Measurements from ENCODE around the gene PLEKHG5. TPM values are rescaled to one million over a fixed set of nuclear protein-coding genes. Genes with fewer than 3 reads are reported as not detected.

PLEKHG5 gene
- total and polyA plus RNA-seq, 10 of the 15 experiments (the other 5 are each of a cell fraction or from before 2014, with no cell fraction given): 0.04 to 1.1 (median 0.18) TPM; not detected in 1

DNA sequence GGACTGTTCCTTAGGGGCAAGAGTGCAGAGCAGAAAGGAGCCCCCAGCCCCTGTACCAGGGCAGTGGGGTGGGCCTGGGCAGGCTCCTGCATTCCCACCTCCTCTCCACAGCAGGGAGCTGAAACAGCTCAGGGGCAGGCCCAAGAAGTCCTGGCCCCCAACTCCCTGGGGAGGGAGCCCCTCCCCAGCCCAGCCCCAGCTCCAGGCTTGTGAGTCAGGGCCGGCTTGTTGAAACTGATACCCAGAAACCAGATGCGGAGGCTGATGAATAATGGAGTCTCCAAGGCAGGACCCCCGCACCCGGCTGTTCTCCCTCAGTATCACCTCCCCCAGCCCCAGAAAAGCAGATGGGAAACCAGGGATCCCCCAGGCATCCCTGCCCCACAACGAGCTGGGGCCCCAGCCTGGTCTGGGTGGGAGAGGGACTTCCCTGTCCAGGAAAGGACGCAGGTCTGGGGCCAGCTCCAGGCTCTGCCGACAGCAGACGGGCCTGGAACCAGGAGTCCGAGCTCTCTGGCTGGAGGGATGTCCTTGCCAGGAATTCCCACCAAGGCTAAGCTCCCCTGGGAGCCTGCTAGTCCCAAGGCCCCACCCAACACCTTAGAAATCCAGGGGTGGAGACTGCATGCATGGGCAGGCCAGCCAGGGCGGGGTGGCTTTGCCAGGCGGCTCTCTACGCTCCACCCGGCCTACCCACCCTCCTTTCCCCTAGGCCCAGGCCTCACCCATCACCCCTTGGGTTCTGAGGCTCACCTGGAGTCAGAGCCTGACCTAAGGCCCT lies 2.7 kb downstream of the PLEKHG5 start (continued):
- TF ChIP-seq, protein P1, sequence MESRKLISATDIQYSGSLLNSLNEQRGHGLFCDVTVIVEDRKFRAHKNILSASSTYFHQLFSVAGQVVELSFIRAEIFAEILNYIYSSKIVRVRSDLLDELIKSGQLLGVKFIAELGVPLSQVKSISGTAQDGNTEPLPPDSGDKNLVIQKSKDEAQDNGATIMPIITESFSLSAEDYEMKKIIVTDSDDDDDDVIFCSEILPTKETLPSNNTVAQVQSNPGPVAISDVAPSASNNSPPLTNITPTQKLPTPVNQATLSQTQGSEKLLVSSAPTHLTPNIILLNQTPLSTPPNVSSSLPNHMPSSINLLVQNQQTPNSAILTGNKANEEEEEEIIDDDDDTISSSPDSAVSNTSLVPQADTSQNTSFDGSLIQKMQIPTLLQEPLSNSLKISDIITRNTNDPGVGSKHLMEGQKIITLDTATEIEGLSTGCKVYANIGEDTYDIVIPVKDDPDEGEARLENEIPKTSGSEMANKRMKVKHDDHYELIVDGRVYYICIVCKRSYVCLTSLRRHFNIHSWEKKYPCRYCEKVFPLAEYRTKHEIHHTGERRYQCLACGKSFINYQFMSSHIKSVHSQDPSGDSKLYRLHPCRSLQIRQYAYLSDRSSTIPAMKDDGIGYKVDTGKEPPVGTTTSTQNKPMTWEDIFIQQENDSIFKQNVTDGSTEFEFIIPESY (IDR thresholded peaks at IDR 0.05): no peak
- TF ChIP-seq ZNF274 (IDR thresholded peaks at IDR 0.05; ENCODE audit: insufficient read depth, insufficient read length): no peak
- no peak for TF ChIP-seq IKZF2 (IDR thresholded peaks at IDR 0.05)
- TF ChIP-seq STAT1 (conservative IDR thresholded peaks at IDR 0.05): no peak
- no peak for TF ChIP-seq CBX3 (IDR thresholded peaks at IDR 0.05; ENCODE audit: borderline replicate concordance, low read depth)
- TF ChIP-seq CREB1 (IDR thresholded peaks at IDR 0.05; ENCODE audit: low read depth): no peak

DNA sequence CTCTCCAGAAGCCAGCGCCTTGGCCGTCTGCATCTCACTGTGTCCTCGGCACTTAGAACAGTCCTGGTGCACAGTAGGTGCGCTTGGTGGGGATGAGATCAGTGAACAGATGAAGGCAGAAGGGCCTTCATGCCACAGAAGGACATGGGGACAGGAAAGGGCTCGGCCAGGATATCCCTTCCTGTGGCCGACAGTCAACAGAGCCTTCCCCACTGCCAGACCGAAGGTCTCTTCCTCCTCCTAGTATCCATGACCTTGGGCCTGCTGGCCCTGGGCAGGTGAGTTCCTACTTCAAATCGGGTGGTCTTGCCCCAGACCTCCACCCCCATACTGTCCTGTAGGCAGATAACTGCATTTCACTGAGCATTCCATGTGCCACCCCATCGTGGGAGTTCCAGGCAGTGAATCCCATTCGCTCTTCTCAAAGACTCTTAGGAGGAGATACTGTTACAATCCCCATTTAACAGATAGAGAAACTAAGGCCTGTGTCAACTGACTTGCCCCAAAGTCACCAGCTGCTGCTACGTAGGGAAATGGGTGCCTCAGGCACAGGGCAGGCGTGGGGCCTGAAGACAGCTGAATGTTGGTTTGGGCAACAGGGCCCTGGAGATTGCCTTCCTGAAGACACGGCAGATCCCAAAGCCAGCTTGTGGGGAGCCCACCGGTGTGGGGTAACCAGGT lies 3.5 kb downstream of the PLEKHG5 start:
- Histone ChIP-seq H3K4me3 (no peak overlapping the region), H2AFZ (ENCODE audit: control insufficient read depth, low read depth, low read length) (no peak overlapping the region), H3K9me3 (replicated peaks; ENCODE audit: control insufficient read depth, insufficient read depth, low read length) (no peaks in the 10 kb centered on the region), H3K27ac (ENCODE audit: control insufficient read depth, insufficient read depth) (no peak overlapping the region), H3K79me2 (ENCODE audit: control insufficient read depth, insufficient read depth, low read length) (no peaks in the 10 kb centered on the region), H3K9ac (ENCODE audit: control insufficient read depth, insufficient read depth, low read length) (no peak overlapping the region), H3K36me3 (ENCODE audit: control insufficient read depth in 2 of 2, insufficient read depth in 2 of 2, low read length in 1 of 2) (no peaks in the 10 kb centered on the region), H3K4me2 (ENCODE audit: control insufficient read depth, insufficient read depth) (no peak overlapping the region), H4K20me1 (ENCODE audit: control insufficient read depth, insufficient read depth) (peaks cover 2% of the 10 kb centered on the region; the same call in 1 of the 2 replicates), H3K4me1 (ENCODE audit: control insufficient read depth, insufficient read depth, low read length) (no peaks in the 10 kb centered on the region), H3K27me3 (replicated peaks in 1 of 2; ENCODE audit: control insufficient read depth in 2 of 2, insufficient read depth in 2 of 2, low read length in 1 of 2) (peaks cover 2 to 3% of the 10 kb centered on the region in 2 experiments; a peak in 3 of 4 replicates)
- ChIA-PET RAD21 (ENCODE audit: unreplicated experiment) (interaction anchor here (0.7 to 1.4 kb wide), 2 partner anchors 94 to 121 kb away, joined by 3 read pairs; no protein-coding TSS in a partner anchor), SMC1A (ENCODE audit: uncharacterized antibody, unreplicated experiment) (no interaction called here), CTCF (interaction anchor here (0.6 to 3.6 kb wide), 8 partner anchors 8 to 159 kb away, joined by 3 to 24 read pairs (median 4); no protein-coding TSS in a partner anchor), POLR2A (no interaction called here)
- in situ Hi-C loops (cut with MboI): loop anchor here (25.0 kb wide), 1 partner anchor 724 kb away; no protein-coding TSS in a partner anchor
- no peak for FAIRE-seq
- 65% methylated on average over 13 of the region's 14 CpGs for WGBS (ENCODE audit: insufficient coverage, insufficient replicate concordance, low lambda C conversion rate, missing lambda C conversion rate)
- intact Hi-C loops (cut with micrococcal nuclease; ENCODE audit: unreplicated experiment): no loop called here
- BruUV-seq (replicated peaks): no TSS peak
- DNase-seq (ENCODE audit: low read depth, low spot score): no peak
- ATAC-seq: no peak
- TF ChIP-seq ZZZ3 (IDR thresholded peaks at IDR 0.05; ENCODE audit: control insufficient read depth, insufficient read length, low read depth) (no peak), SRF (IDR thresholded peaks at IDR 0.05; ENCODE audit: low read depth in 2 of 2, low read length in 2 of 2) (no peak), CHD4 (IDR thresholded peaks at IDR 0.05) (no peak), ASH2L (IDR thresholded peaks at IDR 0.05; ENCODE audit: borderline replicate concordance, low read depth) (no peak), SMC3 (IDR thresholded peaks at IDR 0.05; ENCODE audit: borderline replicate concordance, low read length) (no peak), KDM1A (IDR thresholded peaks at IDR 0.05; ENCODE audit: borderline replicate concordance) (no peak), CHD1 (IDR thresholded peaks at IDR 0.05; ENCODE audit: low read depth, low read length) (no peak)
- TF ChIP-seq, protein P2, sequence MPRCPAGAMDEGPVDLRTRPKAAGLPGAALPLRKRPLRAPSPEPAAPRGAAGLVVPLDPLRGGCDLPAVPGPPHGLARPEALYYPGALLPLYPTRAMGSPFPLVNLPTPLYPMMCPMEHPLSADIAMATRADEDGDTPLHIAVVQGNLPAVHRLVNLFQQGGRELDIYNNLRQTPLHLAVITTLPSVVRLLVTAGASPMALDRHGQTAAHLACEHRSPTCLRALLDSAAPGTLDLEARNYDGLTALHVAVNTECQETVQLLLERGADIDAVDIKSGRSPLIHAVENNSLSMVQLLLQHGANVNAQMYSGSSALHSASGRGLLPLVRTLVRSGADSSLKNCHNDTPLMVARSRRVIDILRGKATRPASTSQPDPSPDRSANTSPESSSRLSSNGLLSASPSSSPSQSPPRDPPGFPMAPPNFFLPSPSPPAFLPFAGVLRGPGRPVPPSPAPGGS (IDR thresholded peaks at IDR 0.05; ENCODE audit: borderline replicate concordance, insufficient read depth, low read depth, low read length, poor library complexity, severe bottlenecking): no peak
- TF ChIP-seq, protein P3, sequence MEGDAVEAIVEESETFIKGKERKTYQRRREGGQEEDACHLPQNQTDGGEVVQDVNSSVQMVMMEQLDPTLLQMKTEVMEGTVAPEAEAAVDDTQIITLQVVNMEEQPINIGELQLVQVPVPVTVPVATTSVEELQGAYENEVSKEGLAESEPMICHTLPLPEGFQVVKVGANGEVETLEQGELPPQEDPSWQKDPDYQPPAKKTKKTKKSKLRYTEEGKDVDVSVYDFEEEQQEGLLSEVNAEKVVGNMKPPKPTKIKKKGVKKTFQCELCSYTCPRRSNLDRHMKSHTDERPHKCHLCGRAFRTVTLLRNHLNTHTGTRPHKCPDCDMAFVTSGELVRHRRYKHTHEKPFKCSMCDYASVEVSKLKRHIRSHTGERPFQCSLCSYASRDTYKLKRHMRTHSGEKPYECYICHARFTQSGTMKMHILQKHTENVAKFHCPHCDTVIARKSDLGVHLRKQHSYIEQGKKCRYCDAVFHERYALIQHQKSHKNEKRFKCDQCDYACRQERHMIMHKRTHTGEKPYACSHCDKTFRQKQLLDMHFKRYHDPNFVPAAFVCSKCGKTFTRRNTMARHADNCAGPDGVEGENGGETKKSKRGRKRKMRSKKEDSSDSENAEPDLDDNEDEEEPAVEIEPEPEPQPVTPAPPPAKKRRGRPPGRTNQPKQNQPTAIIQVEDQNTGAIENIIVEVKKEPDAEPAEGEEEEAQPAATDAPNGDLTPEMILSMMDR (IDR thresholded peaks at IDR 0.05 in 2 of 3, conservative IDR thresholded peaks at IDR 0.05 in 1 of 3; ENCODE audit: control insufficient read depth in 2 of 3, extremely low read depth in 1 of 3, insufficient read depth in 1 of 3, low read depth in 3 of 3, low read length in 3 of 3): no peak
- TF ChIP-seq, protein P4, sequence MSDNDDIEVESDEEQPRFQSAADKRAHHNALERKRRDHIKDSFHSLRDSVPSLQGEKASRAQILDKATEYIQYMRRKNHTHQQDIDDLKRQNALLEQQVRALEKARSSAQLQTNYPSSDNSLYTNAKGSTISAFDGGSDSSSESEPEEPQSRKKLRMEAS (IDR thresholded peaks at IDR 0.05; ENCODE audit: low read depth, low read length): no peak

All from GM12878 (cell line).